ENCODE results near the gene PTPRN2. TPM values are rescaled to one million over a fixed set of nuclear protein-coding genes. Genes with fewer than 3 reads are reported as not detected.
A peak's percentile ranks its signal among the peaks of the same experiment; 100 is the strongest.
"Not testable (repeated sequence)": the region's sequence is repeated elsewhere in the genome, so short reads cannot be mapped to it uniquely, and the experiment has no call there.

PTPRN2 gene
- total RNA-seq, 1 donor = 0.27 TPM

DNA sequence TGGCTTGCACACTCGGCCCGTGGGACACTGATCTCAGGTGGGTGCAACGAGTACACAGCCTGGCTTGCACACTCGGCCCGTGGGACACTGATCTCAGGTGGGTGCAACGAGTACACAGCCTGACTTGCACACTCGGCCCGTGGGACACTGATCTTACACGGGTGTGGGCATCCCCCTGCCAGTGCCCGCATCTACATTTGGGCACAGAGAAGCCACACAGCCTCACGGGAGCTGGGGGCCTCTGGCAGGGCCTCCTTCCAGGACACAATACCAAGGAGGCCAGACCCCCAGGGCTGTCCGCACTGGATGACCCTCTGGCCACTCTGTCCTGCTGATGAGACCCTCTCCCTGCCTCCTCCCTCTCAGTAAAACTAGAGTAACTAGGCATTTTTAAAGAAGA lies 920.4 kb downstream of the PTPRN2 start:
- no peak for DNase-seq (ENCODE audit: low read depth in 2 of 3, low spot score in 2 of 3)

DNA sequence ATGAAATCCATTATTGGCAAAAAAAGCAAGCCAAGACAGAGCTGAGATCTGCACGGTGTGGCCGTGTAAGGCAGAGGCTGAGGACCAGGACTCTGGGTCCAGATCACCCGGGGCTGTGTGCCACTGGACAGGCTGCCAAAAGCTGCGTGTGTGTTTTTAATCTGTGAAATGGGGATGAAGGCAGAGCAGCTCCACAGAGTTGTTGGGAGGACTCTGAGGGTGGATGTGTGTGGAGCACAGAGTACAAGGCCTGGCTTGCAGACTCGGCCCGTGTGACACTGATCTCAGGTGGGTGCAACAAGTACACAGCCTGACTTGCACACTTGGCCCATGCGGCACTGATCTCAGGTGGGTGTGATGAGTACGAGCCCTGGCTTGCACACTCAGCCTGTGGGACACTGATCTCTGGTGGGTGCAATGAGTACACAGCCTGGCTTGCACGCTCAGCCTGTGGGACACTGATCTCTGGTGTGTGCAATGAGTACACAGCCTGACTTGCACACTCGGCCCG lies 921.0 kb downstream of the PTPRN2 start:
- DNase-seq (ENCODE audit: low read depth in 2 of 3, low spot score in 2 of 3) = no peak

DNA sequence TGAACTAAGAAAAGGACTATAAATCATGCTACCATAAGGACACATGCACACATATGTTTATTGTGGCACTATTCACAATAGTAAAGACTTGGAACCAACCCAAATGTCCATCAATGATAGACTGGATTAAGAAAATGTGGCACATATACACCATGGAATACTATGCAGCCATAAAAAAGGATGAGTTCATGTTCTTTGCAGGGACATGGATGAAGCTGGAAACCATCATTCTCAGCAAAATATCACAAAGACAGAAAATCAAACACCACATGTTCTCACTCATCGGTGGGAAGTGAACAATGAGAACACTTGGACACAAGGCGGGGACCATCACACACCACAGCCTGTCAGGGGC lies 922.0 kb downstream of the PTPRN2 start:
- DNase-seq (ENCODE audit: low read depth in 2 of 3, low spot score in 2 of 3) = not testable (repeated sequence)

DNA sequence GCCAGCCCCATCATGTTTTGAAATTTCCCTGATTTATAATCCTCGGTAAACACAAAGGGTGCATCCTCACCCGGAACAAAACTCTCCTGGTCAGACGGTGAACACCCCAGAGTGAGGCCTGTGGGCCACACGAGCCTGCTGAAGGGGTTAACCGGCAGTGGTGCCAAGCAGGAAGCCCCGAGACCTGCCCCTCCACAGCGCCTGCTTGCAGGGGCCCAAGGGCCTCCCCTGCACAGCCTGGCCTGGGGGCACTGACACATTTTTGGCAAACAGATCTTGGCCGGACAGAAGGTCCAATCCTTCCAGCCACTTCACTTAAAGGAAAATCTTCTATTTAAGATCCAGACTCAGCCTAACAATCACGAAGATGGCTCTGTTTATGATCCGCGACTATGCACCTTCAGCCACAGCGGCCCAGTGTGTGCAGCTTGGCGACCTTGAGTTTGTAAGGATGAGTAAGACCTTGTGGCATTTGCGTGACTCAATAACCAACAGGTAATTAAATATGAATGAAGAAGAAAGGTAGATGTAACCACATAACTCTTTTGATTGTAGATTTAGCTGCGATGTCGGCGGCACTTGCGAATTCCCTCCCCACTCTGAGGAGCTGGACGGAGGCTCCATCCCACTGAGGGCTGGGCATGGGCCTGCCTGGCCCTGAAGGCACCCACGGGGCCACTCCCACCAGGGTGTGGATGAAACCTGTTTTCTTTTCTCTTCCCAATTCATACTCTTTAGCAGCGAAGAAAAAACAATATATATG lies 922.6 kb downstream of the PTPRN2 start:
- no peak for DNase-seq (ENCODE audit: low read depth in 2 of 3, low spot score in 2 of 3)

DNA sequence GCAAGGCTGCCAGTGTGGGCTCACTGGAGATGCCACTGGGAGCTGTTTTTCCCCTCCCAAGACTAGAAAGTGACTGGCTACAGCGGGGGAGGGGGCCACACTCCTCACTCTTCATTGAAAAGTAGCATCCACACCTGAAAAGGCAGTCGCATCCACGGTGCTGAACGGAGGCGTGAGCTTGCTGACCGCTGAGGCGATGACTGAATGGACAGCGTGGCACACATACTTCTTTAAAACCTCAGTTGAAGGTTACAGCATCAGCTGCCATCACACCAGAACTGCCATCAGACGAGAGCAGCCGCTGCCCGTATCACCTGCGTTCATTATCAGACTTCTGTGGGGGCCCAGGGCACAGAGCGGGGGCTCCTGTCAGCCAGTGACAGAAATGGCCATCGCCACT lies 923.6 kb downstream of the PTPRN2 start:
- DNase-seq (ENCODE audit: low read depth in 2 of 3, low spot score in 2 of 3) = no peak

DNA sequence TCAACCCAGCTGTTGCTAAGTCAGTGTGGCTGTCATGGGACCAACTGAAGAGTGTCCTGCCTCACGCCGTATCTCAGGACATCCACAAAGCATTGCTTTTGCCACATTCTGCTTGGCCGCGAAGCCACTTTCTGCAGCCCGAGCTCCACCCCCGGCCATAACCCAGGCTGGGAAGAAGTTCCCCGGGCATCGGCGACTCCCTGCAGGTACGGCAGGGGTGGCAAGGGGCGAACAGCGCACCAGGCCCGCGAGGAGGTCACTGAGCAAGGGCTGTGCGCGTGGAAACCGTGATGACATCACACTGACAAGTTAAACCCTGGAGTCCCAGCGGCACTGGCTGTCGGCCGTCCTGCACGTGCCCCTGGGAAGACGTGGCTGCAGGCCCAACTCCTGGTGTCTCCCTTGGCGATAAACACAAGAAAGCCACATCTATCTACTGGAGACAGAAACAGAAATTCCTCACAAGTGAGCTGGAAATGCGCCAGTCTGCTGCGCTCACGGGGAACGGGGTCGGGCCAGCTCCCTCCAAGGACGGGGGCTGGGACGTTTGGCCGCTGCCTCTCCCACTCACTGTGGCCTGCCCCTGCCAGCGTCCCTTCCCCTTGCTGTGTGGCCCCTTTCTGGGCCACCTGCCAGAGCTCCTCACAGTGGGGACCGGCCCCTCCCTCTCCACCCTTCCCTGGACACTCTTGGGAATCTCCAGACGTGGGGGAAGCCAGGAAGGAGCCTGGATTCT lies 924.5 kb downstream of the PTPRN2 start:
- DNase-seq (ENCODE audit: low read depth in 2 of 3, low spot score in 2 of 3) = no peak

DNA sequence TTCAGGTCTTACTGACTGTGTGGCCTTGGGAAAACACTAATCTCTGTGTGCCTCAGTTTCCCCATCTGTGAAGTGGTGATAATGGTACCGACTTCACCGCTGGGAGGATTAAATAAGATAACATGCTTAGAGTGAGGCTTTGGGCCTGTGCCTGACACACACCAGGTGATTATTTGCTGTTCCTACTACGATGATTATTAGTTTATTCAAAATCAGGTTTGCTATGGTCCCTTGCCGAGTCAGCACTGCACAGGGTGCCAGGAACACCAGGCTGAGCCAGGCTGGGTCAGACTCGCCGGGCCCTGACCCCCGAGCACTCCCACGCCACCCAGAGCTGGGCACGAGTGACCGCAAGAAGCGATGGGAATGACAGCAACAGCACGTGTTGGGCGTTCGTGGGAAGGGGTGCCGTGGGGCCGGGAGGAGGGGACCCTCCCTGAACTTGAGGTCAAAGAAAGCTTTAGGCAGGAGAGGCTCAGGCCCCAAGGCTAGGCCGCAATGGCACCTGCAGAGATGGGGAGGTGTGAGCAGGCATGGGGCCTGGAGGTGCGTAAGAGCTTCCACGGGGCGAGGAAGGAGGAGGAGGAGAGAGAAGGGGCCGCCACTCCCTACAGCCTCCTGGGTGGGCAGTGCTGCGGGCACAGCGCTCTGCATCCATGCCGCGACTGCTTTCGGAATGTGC lies 925.4 kb downstream of the PTPRN2 start:
- no peak for DNase-seq (ENCODE audit: low read depth in 2 of 3, low spot score in 2 of 3)

DNA sequence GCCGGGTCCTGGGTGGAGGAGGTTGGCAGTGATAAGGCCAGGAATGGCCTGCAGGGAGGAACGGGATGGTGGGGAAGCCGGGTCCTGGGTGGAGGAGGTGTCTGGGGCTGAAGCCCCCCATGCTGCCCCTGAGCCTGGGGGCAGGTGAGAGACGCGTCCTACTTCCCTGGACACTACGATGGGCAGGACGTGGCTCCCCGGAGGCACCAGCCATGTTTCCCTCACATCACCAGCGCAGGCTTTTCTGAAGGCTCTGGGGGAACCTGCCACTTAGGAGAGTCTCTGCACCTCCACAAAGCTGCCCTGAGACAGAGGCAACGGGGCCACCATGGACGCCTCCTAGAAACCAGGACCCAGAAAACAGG lies 926.0 kb downstream of the PTPRN2 start:
- no peak for DNase-seq (ENCODE audit: low read depth in 2 of 3, low spot score in 2 of 3)

DNA sequence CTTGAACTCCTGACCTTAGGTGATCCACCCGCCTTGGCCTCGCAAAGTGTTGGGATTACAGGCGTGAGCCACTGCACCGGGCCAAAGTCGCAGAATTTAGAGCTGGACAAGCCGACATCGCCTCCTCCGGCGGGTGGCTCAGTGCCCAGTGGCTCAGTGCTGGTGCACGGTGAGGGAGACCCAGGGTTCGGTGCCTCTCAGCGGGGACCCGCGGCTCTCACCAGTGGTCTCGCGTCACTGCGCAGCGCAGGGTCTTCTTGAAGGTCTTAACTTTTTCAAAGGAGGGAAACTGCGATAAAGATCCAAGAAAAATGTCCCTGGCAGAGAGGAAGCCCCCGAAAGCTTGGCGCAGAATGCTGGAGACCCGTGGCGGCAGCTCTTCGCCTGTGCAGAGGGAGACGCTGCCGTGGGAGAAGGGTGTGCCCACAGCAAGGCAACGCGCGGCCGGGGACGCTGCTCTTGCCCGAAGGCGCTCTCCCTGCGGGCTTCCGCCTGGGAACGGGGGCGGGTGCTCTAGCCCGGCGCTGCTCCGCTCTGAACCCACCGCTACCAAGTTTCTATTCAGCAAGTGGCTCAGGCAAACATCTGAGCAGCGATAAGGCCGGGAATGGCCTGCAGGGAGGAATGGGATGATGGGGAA lies 926.5 kb downstream of the PTPRN2 start:
- DNase-seq (ENCODE audit: low read depth in 2 of 3, low spot score in 2 of 3) = no peak

DNA sequence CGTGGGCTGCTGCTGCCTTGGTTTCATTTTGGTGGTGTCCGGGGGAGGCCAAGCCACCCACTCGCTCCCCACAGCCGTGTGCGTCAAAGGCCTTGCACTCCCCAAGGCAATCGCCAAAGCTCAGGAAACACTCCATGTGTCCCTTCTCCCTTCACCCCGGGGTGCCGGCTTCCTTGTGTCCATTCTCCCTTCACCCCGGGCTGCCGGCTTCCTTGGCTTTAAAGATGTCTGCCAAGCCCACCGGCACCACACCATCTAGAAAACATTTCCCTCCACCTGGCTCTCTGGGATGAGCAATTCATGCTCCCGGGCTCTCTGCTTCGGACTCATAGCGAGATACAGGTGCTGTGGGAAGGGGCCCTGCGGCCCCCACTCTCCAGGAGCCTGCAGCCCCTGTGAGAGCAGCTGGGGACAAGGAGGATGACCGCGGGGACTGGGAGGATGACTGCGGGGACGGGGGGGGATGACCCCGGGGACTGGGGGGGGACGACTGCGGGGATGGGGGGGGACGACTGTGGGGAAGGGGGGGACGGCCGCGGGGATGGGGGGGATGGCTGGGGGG lies 928.7 kb downstream of the PTPRN2 start:
- DNase-seq (ENCODE audit: low read depth in 2 of 3, low spot score in 2 of 3) = no peak

DNA sequence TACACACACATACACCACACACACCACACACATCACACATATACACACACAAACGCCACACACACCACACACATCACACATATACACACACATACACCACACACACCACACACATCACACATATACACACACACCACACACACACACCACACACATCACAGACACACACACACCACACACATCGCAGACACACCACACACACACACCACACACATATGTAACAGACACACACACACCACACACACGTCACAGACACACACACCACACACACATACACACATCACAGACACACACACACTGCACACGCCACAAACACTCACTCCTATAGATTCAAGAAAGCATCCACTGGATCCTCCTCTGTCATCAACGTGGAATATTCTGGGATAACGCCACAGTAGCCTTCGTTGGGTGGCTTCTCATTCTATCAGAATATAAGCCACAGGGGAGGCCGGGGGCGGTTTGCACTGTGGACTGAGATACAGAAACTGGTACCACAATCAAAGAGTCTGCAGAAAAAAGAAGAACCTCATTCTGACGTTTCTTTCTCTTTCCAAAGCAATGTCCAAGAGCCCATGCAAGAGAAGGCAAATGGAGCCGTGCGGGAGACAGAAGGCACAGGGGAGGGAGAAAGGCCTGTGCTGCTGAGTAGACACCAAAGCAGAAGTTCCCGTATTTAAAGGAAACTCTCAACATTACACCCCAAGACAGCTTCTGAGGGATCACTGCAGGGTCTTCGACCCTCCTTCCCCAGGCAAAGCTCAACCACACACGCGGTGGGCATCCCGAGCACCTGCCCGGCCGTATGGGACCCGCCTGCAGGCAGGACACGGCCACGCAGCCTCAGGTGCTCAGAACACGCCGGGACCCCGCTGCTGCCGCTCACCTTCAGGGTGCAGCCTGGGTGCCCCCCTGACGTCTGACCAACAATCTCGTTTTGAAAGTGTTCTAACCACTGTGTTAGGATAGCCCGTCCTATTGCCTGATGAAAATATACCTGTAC lies 929.6 kb downstream of the PTPRN2 start:
- DNase-seq (ENCODE audit: low read depth in 2 of 3, low spot score in 2 of 3) = peak in 1 of 3 donors; percentile 19

DNA sequence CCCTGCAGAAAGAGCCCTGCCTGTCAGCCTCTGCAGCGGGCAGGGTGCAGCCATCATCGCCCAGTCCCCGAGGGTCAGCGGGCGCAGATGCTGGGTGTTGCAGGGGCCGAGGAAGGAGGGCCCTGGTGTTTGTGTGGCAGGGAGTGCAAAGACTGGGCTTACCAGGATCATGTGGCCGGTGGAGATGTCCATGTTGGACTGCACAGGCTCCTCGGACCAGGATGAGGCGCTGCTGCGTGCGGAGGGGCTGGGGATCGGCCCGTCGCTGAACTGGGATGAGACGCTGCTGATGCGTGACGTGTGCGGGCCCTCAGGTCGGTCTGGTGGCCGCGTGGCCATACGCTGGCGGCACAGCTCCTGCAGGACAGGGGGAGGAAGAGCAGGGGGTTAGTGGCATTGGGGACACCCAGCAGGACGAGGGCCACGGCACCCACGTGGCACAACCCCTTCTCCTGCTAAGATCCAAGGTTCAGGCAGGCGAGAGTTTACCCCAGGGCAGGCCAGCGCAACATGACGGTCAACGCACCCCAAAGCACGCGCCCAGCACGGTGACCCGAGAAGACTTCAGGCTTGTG lies 931.3 kb downstream of the PTPRN2 start:
- DNase-seq (ENCODE audit: low read depth in 2 of 3, low spot score in 2 of 3) = no peak

DNA sequence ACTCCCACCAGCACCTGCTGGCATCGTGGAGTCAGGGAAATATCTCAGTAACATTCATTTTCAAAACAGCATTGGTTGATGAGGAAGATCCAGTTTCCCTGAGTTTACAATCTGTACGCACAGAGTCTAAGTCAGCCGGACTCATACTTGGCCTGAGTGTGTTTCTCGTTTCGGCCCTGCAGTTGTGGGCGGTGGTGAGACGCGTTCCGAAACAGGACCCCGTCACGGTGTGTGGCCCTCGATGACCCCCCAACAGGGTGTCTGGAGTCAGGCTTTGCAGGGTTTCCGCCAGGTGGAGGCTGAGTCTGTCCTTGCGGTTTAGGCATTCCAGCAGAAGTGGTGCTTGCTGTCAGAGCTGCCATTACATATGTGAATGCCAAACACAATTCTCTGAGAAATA lies 933.3 kb downstream of the PTPRN2 start:
- no peak for DNase-seq (ENCODE audit: low read depth in 2 of 3, low spot score in 2 of 3)

DNA sequence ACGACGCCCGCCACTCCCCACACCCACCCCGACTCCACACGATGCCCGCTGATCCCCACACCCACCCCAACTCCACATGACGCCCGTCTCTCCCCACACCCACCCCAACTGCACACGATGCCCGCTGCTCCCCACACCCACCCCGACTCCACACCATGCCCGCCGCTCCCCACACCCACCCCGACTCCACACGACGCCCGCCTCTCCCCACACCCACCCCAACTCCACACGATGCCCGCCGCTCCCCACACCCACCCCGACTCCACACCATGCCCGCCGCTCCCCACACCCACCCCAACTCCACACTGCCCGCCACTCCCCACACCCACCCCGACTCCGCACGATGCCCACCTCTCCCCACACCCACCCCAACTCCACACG lies 933.8 kb downstream of the PTPRN2 start:
- no peak for DNase-seq (ENCODE audit: low read depth in 2 of 3, low spot score in 2 of 3)

DNA sequence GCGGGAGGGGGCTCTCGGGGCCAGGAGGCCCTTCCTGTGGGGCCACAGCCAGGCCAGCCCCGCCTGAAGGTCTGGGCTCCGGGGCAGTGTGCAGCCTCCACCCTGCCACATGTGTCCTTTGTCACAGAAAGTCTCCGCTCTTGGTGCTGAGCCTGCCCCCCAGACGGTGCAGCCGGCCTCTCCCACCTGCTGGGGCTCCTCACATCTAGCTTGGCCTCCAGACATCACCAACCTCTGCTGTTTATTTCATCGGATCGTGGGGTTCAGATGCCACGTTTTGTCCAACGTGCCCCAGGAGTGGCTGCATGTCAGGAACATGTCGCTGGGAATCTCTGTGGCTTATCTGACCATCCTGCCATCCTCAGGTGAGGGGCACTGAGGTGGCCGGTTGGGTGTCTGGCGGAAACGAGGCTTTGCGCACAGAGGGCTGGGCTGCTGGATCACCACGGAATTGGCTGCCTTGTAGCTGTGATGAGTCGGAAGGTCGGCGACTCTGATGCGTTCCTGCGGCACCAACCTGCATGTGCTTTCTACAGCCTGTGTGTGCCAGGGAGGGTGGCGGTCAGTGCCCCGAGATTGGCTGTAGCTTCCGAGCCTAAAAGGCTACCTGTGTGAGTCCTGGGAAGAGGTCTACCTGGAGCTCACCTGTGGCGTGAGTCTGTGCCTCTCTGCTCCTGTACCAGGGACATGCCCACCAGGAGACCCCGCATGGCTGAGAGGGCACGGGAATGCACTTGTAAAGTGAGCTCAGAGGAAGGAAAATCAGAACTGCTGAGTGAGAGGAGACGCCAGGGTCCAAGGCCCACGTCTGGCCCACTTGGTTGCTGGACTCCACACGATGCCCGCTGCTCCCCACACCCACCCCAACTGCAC lies 934.4 kb downstream of the PTPRN2 start:
- no peak for DNase-seq (ENCODE audit: low read depth in 2 of 3, low spot score in 2 of 3)

DNA sequence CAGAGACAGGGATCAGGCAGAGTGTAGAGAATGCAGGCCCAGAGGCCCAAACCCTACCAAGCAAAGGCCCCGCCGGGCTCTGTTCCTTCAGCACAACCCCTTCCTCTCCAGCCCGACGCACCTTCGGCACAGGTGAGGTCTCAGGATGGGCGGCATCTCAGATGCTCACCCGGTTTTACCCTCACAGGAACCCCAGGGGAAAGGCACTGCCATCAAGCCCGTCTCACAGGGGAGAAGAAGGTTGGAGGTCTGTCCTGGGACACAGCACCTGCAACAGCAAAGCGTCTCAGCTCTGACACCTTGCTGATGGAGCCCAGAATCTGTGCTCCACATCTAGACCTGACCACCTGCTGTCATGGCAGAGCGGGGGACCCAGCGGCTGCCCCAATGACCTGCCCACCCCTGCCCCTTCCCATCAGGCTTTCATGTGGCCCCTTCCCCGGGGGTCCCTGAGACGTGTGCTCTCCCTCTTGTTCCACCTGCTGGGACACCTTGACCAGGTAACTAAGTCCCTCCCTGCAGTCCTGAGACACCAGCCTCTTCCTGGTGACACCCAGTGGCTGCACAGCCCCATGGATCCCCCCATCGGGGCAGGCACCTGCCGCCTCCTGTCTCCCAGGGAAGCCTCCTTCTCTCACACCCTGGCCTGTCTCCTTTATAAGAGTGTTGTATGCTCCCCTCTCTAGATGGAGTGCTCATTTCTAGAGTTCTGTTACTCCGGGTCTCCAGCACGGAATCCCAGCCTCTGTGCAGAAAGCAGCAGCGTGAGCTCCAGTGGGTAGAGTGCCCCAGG lies 935.3 kb downstream of the PTPRN2 start:
- DNase-seq (ENCODE audit: low read depth in 2 of 3, low spot score in 2 of 3) = no peak

DNA sequence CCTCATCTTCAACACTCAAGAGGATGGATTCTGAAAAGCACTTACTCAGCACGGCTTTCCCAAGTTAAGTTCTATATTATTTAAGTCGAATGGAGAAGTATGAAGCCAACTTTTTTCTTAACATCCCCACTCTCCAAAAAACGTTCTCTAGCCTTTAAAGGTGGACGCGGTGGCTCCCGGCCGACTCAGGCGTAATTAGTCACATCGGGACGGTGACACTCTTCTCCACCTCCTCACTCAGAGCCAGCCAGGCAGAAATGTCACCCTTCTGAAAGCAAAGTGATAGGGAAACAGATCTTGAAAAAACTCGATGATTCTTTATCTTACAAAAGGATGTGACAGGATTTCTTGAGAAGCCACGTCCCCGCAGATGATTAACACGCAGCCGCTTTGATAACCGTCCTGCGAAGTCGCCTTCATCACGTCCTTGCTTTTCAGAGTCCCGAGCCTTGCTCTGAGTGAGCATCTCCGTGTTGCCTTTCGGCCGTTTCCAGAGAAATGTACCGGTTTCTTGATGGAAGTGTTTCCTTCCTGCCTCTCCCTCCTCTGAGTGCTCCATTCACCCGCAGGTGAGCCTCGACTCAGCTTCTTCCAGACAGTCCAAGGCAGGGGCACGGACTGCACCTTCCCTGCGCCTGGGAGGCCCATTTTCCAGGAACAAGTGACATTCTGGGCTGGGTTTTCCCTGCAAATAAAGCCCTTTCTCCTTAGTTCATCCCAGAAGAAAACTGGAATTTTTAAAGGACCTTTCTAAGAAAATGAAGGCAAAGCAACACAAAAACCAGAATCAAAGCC lies 936.1 kb downstream of the PTPRN2 start:
- DNase-seq (ENCODE audit: low read depth in 2 of 3, low spot score in 2 of 3) = no peak
